Measurements from ENCODE around the gene GNB1L. TPM values are rescaled to one million over a fixed set of nuclear protein-coding genes. Genes with fewer than 3 reads are reported as not detected.
A peak's percentile ranks its signal among the peaks of the same experiment; 100 is the strongest.

Gene GNB1L
- total RNA-seq, 1 donor from 2014 or later = 3.0 TPM

DNA sequence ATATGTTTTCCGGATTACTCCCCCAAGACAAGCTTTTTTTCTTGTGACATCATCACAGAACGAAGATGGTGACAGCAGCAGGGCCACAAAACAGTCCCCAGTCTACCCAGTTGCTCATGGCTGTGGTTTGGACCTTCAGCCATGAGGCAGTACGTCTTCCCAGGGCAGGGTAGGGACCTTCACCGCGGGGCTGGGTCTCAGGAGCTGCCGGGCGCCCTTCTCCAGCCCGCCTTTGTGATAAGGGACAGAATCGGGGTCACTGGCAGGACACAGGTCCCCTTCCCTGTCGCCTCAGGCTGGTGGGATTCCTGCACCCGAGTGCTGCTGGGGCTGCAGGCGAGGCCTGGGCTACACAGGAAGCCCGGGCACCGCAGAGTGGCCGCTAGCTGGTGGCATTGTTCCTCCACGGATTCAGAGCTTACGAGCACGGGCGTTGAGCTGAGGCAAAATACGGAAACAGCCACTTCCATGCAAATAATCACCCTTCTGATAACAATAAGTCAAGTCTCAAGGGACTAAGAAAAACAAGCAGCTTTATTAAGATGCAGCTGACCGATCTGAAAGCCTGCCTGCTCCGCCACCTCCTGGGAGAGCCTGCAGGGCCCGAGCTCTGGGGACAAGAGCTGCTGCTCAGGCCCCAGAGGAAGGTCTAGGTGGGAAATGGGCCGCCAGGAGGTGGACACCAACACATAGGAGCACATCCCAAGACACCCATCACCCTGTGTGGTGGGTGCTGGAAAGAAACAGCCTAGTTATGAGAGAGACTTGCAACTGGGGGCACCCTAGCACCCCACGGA lies 81.8 kb downstream of the GNB1L start:
- H3K9me3 Mint-ChIP-seq = peaks cover 4% of the 10 kb centered on the region
- peaks cover 74% of the 10 kb centered on the region for H3K27me3 ChIP-seq
- no peaks in the 10 kb centered on the region for H3K4me1 ChIP-seq
- no peaks in the 10 kb centered on the region for H3K36me3 Mint-ChIP-seq
- H3K4me2 ChIP-seq = no peak overlapping the region
- H3K9me3 ChIP-seq (ENCODE audit: low read depth) = no peaks in the 10 kb centered on the region
- H3K36me3 ChIP-seq = no peaks in the 10 kb centered on the region
- H3K27ac ChIP-seq = no peak overlapping the region
- peaks cover 10% of the 10 kb centered on the region for H3K4me1 Mint-ChIP-seq
- no peak overlapping the region for H3K4me3 ChIP-seq
- no peaks in the 10 kb centered on the region for H3F3A ChIP-seq (ENCODE audit: low read depth)
- peak overlapping the region; percentile 14 for H3K27ac Mint-ChIP-seq
- no peak overlapping the region for H2AFZ ChIP-seq (replicated peaks)
- no peak overlapping the region for H3K9ac ChIP-seq
- no peaks in the 10 kb centered on the region for H3K79me2 ChIP-seq (ENCODE audit: low read depth)
- H3K27me3 Mint-ChIP-seq (ENCODE audit: insufficient read depth, low read depth) = peaks cover 29% of the 10 kb centered on the region
- peaks cover 7% of the 10 kb centered on the region for H4K20me1 ChIP-seq (ENCODE audit: low read depth)
- no peak overlapping the region for H3K4me3 Mint-ChIP-seq
- TF ChIP-seq, protein P1, sequence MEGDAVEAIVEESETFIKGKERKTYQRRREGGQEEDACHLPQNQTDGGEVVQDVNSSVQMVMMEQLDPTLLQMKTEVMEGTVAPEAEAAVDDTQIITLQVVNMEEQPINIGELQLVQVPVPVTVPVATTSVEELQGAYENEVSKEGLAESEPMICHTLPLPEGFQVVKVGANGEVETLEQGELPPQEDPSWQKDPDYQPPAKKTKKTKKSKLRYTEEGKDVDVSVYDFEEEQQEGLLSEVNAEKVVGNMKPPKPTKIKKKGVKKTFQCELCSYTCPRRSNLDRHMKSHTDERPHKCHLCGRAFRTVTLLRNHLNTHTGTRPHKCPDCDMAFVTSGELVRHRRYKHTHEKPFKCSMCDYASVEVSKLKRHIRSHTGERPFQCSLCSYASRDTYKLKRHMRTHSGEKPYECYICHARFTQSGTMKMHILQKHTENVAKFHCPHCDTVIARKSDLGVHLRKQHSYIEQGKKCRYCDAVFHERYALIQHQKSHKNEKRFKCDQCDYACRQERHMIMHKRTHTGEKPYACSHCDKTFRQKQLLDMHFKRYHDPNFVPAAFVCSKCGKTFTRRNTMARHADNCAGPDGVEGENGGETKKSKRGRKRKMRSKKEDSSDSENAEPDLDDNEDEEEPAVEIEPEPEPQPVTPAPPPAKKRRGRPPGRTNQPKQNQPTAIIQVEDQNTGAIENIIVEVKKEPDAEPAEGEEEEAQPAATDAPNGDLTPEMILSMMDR (IDR thresholded peaks at IDR 0.05) = no peak
- TF ChIP-seq EZH2phosphoT487 (IDR thresholded peaks at IDR 0.05) = no peak
- TF ChIP-seq EZH2 (IDR thresholded peaks at IDR 0.05) = peak; percentile 29
- DNase-seq (ENCODE audit: low spot score) = no peak

DNA sequence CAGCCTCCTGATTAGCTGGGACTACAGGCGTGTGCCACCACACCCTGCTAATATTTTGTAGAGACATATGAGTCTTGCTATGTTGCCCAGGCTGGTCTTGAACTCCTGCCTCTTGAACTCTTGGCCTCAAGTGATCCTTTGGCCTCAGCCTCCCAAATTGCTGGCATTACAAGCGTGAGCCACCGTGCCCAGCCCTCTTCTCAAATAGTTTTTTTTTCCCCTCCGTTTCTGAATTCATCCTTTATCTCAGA lies 82.3 kb downstream of the GNB1L start:
- TF ChIP-seq, protein P1 (IDR thresholded peaks at IDR 0.05) = no peak
- TF ChIP-seq EZH2phosphoT487 (IDR thresholded peaks at IDR 0.05) = no peak
- TF ChIP-seq EZH2 (IDR thresholded peaks at IDR 0.05) = no peak
- peaks cover 79% of the 10 kb centered on the region for H3K27me3 ChIP-seq
- H3K27ac Mint-ChIP-seq = no peak overlapping the region

DNA sequence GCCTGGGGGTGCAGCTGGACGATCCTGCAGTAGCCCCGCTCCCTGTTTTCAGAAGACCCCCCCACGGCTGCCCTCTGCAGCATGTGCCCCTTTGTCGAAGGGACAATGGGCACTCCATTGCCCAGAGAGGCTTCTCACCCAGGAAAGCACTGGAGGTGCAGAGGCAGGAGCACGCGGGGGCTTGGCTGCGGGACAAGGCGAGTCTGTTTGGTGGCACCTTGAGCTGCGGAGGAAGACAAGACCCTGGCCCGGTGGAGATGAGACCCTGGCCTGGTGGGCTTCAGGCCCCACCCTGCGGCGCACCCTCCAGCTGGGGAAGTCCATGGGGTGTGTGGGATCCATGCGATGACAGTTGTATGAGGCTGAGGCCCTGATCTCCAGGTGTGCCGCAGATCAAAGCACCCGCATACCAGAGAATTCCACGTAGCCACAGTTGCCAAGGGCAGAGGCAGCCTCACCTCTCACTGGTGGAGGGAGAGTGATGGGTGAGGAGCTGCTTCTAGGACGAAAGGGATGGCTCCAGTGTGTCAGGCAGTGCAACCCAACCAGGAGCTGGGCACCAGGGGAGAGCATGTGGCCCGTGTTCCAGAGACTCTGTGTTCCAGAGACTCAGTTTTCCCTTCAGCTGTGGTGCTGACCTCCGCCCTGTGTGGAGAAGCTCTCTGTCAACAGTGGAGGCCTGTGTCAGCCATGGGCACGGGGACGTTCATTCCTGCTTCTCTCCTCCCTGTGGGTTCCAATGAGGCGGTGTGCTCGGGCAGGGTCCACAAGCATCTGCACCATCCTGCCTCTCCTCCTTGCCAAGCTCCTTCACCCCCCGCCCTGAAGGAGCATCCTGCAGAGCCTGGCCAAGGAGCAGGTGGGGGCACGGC lies 84.1 kb downstream of the GNB1L start:
- Histone ChIP-seq H3K4me2 (no peak overlapping the region), H3K79me2 (ENCODE audit: low read depth) (no peaks in the 10 kb centered on the region), H3K4me1 (no peaks in the 10 kb centered on the region), H3K27ac (no peak overlapping the region), H3K9me3 (ENCODE audit: low read depth) (no peaks in the 10 kb centered on the region), H2AFZ (replicated peaks) (no peak overlapping the region), H3F3A (ENCODE audit: low read depth) (peaks cover 5% of the 10 kb centered on the region), H3K27me3 (peaks cover 97% of the 10 kb centered on the region), H3K36me3 (no peaks in the 10 kb centered on the region), H3K9ac (no peak overlapping the region), H4K20me1 (ENCODE audit: low read depth) (peaks cover 23% of the 10 kb centered on the region), H3K4me3 (no peak overlapping the region)
- Mint-ChIP-seq H3K4me3 (no peak overlapping the region), H3K27ac (no peak overlapping the region), H3K4me1 (peaks cover 15% of the 10 kb centered on the region), H3K9me3 (peaks cover 4% of the 10 kb centered on the region), H3K27me3 (ENCODE audit: insufficient read depth, low read depth) (peaks cover 37% of the 10 kb centered on the region), H3K36me3 (no peaks in the 10 kb centered on the region)
- DNase-seq (ENCODE audit: low spot score) = no peak
- TF ChIP-seq EZH2 (IDR thresholded peaks at IDR 0.05) = no peak

More for the DNA sequence above, 82.3 kb downstream of the GNB1L start:
- H3K4me3 Mint-ChIP-seq = no peak overlapping the region
- Histone ChIP-seq H3K79me2 (ENCODE audit: low read depth) (no peaks in the 10 kb centered on the region), H2AFZ (replicated peaks) (no peak overlapping the region), H3K4me2 (no peak overlapping the region), H3K4me3 (no peak overlapping the region), H3K4me1 (no peaks in the 10 kb centered on the region), H3K27ac (no peak overlapping the region), H3F3A (ENCODE audit: low read depth) (peaks cover 5% of the 10 kb centered on the region), H4K20me1 (ENCODE audit: low read depth) (peaks cover 12% of the 10 kb centered on the region), H3K9me3 (ENCODE audit: low read depth) (no peaks in the 10 kb centered on the region), H3K9ac (no peak overlapping the region), H3K36me3 (no peaks in the 10 kb centered on the region)
- no peaks in the 10 kb centered on the region for H3K36me3 Mint-ChIP-seq
- H3K9me3 Mint-ChIP-seq = peaks cover 4% of the 10 kb centered on the region
- peaks cover 15% of the 10 kb centered on the region for H3K4me1 Mint-ChIP-seq
- DNase-seq (ENCODE audit: low spot score) = no peak
- H3K27me3 Mint-ChIP-seq (ENCODE audit: insufficient read depth, low read depth) = peaks cover 32% of the 10 kb centered on the region

DNA sequence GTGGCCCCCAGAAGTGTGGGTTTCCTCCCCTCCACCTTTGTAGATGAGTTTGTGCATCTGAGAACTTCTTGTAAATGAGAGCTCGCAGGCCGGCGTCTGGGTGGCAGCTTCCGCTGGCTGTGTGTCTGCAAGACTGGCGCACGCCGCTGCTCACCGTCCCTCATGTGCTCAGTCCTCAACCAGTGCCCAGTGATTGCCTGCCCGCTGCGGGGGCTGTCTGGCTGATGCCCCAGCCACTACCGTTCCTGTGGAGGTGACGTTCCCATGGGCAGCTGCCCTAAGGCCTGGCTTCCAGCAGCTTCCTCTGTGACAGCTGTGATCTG lies 85.3 kb downstream of the GNB1L start:
- H3K9me3 Mint-ChIP-seq = peaks cover 7% of the 10 kb centered on the region
- Histone ChIP-seq H3K36me3 (no peaks in the 10 kb centered on the region), H3K27ac (no peak overlapping the region), H3K9me3 (ENCODE audit: low read depth) (no peaks in the 10 kb centered on the region), H3K4me2 (no peak overlapping the region), H2AFZ (replicated peaks) (no peak overlapping the region), H3F3A (ENCODE audit: low read depth) (peaks cover 11% of the 10 kb centered on the region), H3K4me1 (no peaks in the 10 kb centered on the region), H4K20me1 (ENCODE audit: low read depth) (peaks cover 36% of the 10 kb centered on the region), H3K4me3 (no peak overlapping the region), H3K79me2 (ENCODE audit: low read depth) (no peaks in the 10 kb centered on the region), H3K27me3 (peaks cover 100% of the 10 kb centered on the region), H3K9ac (no peak overlapping the region)
- no peaks in the 10 kb centered on the region for H3K36me3 Mint-ChIP-seq
- peaks cover 49% of the 10 kb centered on the region for H3K27me3 Mint-ChIP-seq (ENCODE audit: insufficient read depth, low read depth)
- H3K4me1 Mint-ChIP-seq = peaks cover 18% of the 10 kb centered on the region
- H3K4me3 Mint-ChIP-seq = peak overlapping the region; percentile 35
- TF ChIP-seq EZH2phosphoT487 (IDR thresholded peaks at IDR 0.05) (no peak), EZH2 (IDR thresholded peaks at IDR 0.05) (peak; percentile 6)
- DNase-seq (ENCODE audit: low spot score) = no peak
- no peak overlapping the region for H3K27ac Mint-ChIP-seq

All from neural progenitor cell (in vitro differentiated cells).